ENCODE results near the gene RNPS1.

DNA sequence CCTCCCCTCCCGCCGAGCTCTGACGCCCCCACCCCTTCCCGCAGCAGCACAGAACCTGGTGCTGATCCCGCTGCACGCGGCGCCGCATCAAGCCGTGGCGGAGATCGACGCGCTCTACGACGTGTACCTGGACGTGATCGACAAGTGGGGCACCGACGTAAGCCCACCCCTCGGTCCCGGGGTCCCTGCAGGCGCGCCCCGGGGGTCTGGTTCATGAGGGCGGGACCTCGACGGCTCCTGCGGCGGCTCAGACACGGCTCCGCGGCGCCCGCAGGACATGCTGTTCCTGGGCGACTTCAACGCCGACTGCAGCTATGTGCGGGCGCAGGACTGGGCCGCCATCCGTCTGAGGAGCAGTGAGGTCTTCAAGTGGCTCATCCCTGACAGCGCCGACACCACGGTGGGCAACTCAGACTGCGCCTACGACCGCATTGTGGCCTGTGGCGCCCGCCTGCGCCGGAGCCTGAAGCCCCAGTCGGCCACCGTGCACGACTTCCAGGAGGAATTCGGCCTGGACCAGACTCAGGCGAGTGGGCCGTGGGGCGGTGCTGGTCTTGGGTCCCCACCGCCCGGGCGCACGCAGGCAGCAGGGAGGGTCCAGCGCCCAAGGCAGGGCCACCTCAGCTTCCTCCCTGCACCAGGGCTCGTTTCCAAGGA is 30.3 kb downstream of the RNPS1 start:
- TF ChIP-seq, protein P1, sequence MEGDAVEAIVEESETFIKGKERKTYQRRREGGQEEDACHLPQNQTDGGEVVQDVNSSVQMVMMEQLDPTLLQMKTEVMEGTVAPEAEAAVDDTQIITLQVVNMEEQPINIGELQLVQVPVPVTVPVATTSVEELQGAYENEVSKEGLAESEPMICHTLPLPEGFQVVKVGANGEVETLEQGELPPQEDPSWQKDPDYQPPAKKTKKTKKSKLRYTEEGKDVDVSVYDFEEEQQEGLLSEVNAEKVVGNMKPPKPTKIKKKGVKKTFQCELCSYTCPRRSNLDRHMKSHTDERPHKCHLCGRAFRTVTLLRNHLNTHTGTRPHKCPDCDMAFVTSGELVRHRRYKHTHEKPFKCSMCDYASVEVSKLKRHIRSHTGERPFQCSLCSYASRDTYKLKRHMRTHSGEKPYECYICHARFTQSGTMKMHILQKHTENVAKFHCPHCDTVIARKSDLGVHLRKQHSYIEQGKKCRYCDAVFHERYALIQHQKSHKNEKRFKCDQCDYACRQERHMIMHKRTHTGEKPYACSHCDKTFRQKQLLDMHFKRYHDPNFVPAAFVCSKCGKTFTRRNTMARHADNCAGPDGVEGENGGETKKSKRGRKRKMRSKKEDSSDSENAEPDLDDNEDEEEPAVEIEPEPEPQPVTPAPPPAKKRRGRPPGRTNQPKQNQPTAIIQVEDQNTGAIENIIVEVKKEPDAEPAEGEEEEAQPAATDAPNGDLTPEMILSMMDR (IDR thresholded peaks at IDR 0.05) = no peak
- TF ChIP-seq POLR2A (IDR thresholded peaks at IDR 0.05) = no peak
- no peak for TF ChIP-seq EP300 (IDR thresholded peaks at IDR 0.05)

All from ovary (tissue), 3 donors.